ENCODE results near the gene ZFAND2B.

The ZFAND2B gene

GRCh38 chr2:219228041-219228910 lies 21.7 kb downstream of the ZFAND2B start:
- no peak overlapping the region for H3K27ac ChIP-seq (ENCODE audit: low read depth, low read length)
- H3F3A ChIP-seq (ENCODE audit: insufficient read depth), result no peaks in the 10 kb centered on the region
- peak overlapping the region; percentile 97 for H3K4me3 ChIP-seq (ENCODE audit: insufficient read depth, low read length, poor library complexity, severe bottlenecking)
- H3K36me3 ChIP-seq (ENCODE audit: low read length), result no peaks in the 10 kb centered on the region
- H3K79me2 ChIP-seq (ENCODE audit: insufficient read depth, low read length), result peaks cover 33% of the 10 kb centered on the region
- no peaks in the 10 kb centered on the region for H4K20me1 ChIP-seq (ENCODE audit: low read depth, low read length)
- peak overlapping the region; percentile 76 for H3K9ac ChIP-seq (ENCODE audit: low read length)
- TF ChIP-seq CTCF (IDR thresholded peaks at IDR 0.05; ENCODE audit: insufficient read depth, low read length, poor library complexity, severe bottlenecking), result no peak
- no peak for TF ChIP-seq EZH2phosphoT487 (conservative IDR thresholded peaks at IDR 0.05; ENCODE audit: low read length)
- H3K9me2 ChIP-seq (replicated peaks; ENCODE audit: insufficient read depth, low read length), result no peaks in the 10 kb centered on the region
- peak overlapping the region; percentile 73 for H3K4me2 ChIP-seq (ENCODE audit: low read depth, low read length, poor library complexity, severe bottlenecking)
- no peaks in the 10 kb centered on the region for H3K27me3 ChIP-seq (ENCODE audit: low read length)
- no peak overlapping the region for H2AFZ ChIP-seq (ENCODE audit: low read depth, low read length, severe bottlenecking)
- H3K9me3 ChIP-seq (ENCODE audit: insufficient read depth, low read length), result no peaks in the 10 kb centered on the region

GRCh38 chr2:219228911-219229304 lies 22.3 kb downstream of the ZFAND2B start:
- TF ChIP-seq CTCF (IDR thresholded peaks at IDR 0.05; ENCODE audit: insufficient read depth, low read length, poor library complexity, severe bottlenecking) (no peak), EZH2phosphoT487 (conservative IDR thresholded peaks at IDR 0.05; ENCODE audit: low read length) (no peak)
- H3K27ac ChIP-seq (ENCODE audit: low read depth, low read length), result peak overlapping the region; percentile 52; the same call in 1 of the 2 replicates
- no peaks in the 10 kb centered on the region for H3K9me2 ChIP-seq (replicated peaks; ENCODE audit: insufficient read depth, low read length)

GRCh38 chr2:219229305-219230058 lies 22.9 kb downstream of the ZFAND2B start, which contains the start of the genes ANKZF1 and ATG9A:
Gene ANKZF1, plus strand, starts transcription at chr2:219229806. Its CDS starts 452 bp downstream, at chr2:219230258.
Gene ATG9A, minus strand, starts transcription at chr2:219229636. Its CDS starts 1,612 bp downstream, at chr2:219228024.
- H3K9me3 ChIP-seq (ENCODE audit: insufficient read depth, low read length), result no peaks in the 10 kb centered on the region
- H3K36me3 ChIP-seq (ENCODE audit: low read length), result 0 out of 2 replicates have a peak, but pooled peaks cover 7% of the 10 kb centered on the region
- H3K4me3 ChIP-seq (ENCODE audit: insufficient read depth, low read length, poor library complexity, severe bottlenecking), result peak within 1 kb of the TSS; percentile 97
- no peaks in the 10 kb centered on the region for H3K9me2 ChIP-seq (replicated peaks; ENCODE audit: insufficient read depth, low read length)
- peaks cover 33% of the 10 kb centered on the region for H3K79me2 ChIP-seq (ENCODE audit: insufficient read depth, low read length)
- peak within 1 kb of the TSS; percentile 55 for H2AFZ ChIP-seq (ENCODE audit: low read depth, low read length, severe bottlenecking)
- H3K27ac ChIP-seq (ENCODE audit: low read depth, low read length), result peak within 1 kb of the TSS; percentile 70
- peak within 1 kb of the TSS; percentile 76 for H3K9ac ChIP-seq (ENCODE audit: low read length)
- no peaks in the 10 kb centered on the region for H3F3A ChIP-seq (ENCODE audit: insufficient read depth)
- TF ChIP-seq CTCF (IDR thresholded peaks at IDR 0.05; ENCODE audit: insufficient read depth, low read length, poor library complexity, severe bottlenecking) (no peak), EZH2phosphoT487 (conservative IDR thresholded peaks at IDR 0.05; ENCODE audit: low read length) (no peak)
- H3K4me2 ChIP-seq (ENCODE audit: low read depth, low read length, poor library complexity, severe bottlenecking), result peak within 1 kb of the TSS; percentile 97
- H4K20me1 ChIP-seq (ENCODE audit: low read depth, low read length), result no peaks in the 10 kb centered on the region
- H3K27me3 ChIP-seq (ENCODE audit: low read length), result no peaks in the 10 kb centered on the region

More at GRCh38 chr2:219228911-219229304, 22.3 kb downstream of the ZFAND2B start:
- Histone ChIP-seq H3K27me3 (ENCODE audit: low read length) (no peaks in the 10 kb centered on the region), H3K36me3 (ENCODE audit: low read length) (0 out of 2 replicates have a peak, but pooled peaks cover 2% of the 10 kb centered on the region), H2AFZ (ENCODE audit: low read depth, low read length, severe bottlenecking) (peak overlapping the region; percentile 55), H3K4me3 (ENCODE audit: insufficient read depth, low read length, poor library complexity, severe bottlenecking) (peak overlapping the region; percentile 97), H3F3A (ENCODE audit: insufficient read depth) (no peaks in the 10 kb centered on the region), H3K9ac (ENCODE audit: low read length) (peak overlapping the region; percentile 76), H3K4me2 (ENCODE audit: low read depth, low read length, poor library complexity, severe bottlenecking) (peak overlapping the region; percentile 73), H3K79me2 (ENCODE audit: insufficient read depth, low read length) (peaks cover 33% of the 10 kb centered on the region), H4K20me1 (ENCODE audit: low read depth, low read length) (no peaks in the 10 kb centered on the region), H3K9me3 (ENCODE audit: insufficient read depth, low read length) (no peaks in the 10 kb centered on the region)

Data from SU-DHL-6 (cell line).